Urinary bladder (tissue), 4 donors: ENCODE results near the gene TRERF1. TPM values are rescaled to one million over a fixed set of nuclear protein-coding genes. Genes with fewer than 3 reads are reported as not detected.

Source experiments
- DNase-seq: peaks from one replicate; pipeline ENCODE4 v3.0.0-alpha.2; 2015; ENCODE audit errors: extremely low spot score
- H3K27ac ChIP-seq: one replicate; pipeline ENCODE4 v1.5.1; 2013; ENCODE audit warnings: low read depth, mild to moderate bottlenecking, moderate library complexity
- H3K36me3 ChIP-seq: one replicate; pipeline ENCODE4 v1.6.1; 2013; ENCODE audit warnings: mild to moderate bottlenecking, moderate library complexity; ENCODE audit not compliant: insufficient read depth
- H3K4me1 ChIP-seq: one replicate; pipeline ENCODE4 v1.6.1; 2013; ENCODE audit warnings: mild to moderate bottlenecking, moderate library complexity; ENCODE audit not compliant: insufficient read depth
- H3K4me3 ChIP-seq: one replicate; pipeline ENCODE4 v1.5.1; 2013; ENCODE audit warnings: low read depth, low read length
- WGBS: extraction: QIAGEN DNeasy Blood & Tissue Kit; methylation state at CpG from one replicate; pipeline ENCODE4 v1.1.7; 2013; 5-methylcytosine and 5-hydroxymethylcytosine counted together
- polyA plus RNA-seq: library from polyadenylated mRNA; stranded (reverse); fragments of 200-250 nt; gene quantifications from one replicate; pipeline ENCODE4 v1.2.3, GENCODE V29; 2013
- total RNA-seq: library from RNA; depleted of rRNA; stranded (reverse); fragments of >200 nt; gene quantifications from one replicate; pipeline ENCODE4 v1.2.3, GENCODE V29; 2014
- donor health status: healthy with polysubstance abuse.
- donor health status: healthy.

TRERF1 gene
- total and polyA plus RNA-seq, 2 donors: 7.9 to 12.1 TPM

DNA sequence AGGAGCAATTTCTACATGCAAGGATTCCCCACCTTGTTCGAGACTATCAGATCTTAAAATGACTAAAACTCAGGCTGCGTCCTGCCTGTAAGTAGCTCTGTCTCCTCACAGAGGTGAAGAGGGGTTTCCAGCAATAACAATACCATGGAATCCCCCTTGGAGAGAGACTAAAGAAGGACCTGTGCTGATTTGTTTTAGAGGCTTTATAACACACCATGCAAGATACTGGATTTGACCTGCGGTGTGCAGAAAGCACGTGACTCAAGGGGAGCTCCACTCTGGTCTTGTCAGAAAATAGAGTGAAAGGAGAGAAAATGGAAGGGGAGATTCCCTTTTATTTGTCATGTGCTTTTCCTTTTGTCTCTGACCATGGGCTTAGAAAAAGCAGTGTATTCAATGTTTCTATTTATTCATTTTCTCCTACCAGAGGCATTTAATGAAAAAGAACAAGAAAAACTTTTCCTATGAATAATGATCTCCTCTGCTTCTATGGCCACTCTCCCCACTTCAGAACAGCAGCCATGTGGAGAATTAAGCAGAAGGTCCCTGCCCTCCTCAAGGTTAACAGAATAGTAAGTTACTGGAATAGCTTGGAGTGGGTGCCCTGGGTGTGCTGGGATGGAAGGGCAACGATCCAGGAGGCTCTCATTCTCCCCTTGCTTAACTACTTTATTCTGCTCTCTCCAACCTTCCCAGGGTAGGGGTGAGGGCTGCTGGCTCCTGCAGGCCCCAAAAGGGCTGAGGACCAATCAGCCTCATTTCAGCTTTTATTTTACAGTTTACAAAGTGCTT is 214.8 kb downstream of the TRERF1 start:
- 77% methylated on average over 5 of the region's 5 CpGs for WGBS
- Histone ChIP-seq H3K27ac (no peak overlapping the region), H3K36me3 (no peaks in the 10 kb centered on the region), H3K4me3 (no peak overlapping the region), H3K4me1 (no peaks in the 10 kb centered on the region)
- no peak for DNase-seq

DNA sequence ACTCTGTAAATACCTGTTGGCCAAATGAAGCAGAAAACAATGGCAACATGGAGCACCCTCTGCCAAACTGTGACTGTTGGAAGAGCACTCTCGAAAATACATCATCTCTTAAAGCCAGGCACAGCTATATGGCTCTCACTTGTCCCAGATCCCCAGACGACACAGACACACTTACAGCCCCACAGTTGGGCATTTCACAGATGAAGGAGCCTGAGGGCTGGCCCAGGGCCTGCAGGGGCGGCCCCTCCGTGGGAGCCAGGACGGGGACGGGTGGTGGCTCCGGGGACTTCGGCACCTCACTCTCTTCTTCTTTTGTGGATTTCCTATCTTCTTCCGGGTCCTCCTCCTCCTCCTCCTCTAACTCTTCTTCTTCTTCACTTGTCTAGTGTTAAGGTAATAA is 215.7 kb downstream of the TRERF1 start:
- no peaks in the 10 kb centered on the region for H3K4me1 ChIP-seq
- no peak for DNase-seq
- no peak overlapping the region for H3K27ac ChIP-seq
- 80% methylated on average over 9 of the region's 9 CpGs for WGBS
- no peak overlapping the region for H3K4me3 ChIP-seq
- H3K36me3 ChIP-seq: no peaks in the 10 kb centered on the region

DNA sequence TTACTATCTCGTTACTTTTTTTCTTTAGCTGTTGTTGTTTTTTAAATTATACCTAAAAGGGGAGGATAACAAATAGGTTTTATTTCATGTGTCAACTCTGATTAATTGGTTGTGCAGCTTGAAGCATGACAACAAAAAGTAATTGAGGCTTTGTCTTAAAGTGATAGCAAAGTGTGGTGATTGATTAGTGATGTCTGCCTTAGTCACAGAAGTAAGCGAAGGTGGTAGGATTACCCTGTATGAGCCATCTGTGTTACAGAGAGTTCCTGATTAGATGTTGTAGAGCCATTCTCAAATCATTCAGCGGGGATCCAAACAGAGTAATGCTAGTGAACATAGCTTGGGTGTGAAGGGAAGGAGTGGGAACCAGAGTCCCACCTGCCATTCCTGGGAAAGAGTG is 219.7 kb downstream of the TRERF1 start:
- WGBS: 94% methylated on average over 3 of the region's 3 CpGs
- no peaks in the 10 kb centered on the region for H3K36me3 ChIP-seq
- no peaks in the 10 kb centered on the region for H3K4me1 ChIP-seq
- DNase-seq: no peak
- H3K27ac ChIP-seq: no peak overlapping the region
- H3K4me3 ChIP-seq: no peak overlapping the region

DNA sequence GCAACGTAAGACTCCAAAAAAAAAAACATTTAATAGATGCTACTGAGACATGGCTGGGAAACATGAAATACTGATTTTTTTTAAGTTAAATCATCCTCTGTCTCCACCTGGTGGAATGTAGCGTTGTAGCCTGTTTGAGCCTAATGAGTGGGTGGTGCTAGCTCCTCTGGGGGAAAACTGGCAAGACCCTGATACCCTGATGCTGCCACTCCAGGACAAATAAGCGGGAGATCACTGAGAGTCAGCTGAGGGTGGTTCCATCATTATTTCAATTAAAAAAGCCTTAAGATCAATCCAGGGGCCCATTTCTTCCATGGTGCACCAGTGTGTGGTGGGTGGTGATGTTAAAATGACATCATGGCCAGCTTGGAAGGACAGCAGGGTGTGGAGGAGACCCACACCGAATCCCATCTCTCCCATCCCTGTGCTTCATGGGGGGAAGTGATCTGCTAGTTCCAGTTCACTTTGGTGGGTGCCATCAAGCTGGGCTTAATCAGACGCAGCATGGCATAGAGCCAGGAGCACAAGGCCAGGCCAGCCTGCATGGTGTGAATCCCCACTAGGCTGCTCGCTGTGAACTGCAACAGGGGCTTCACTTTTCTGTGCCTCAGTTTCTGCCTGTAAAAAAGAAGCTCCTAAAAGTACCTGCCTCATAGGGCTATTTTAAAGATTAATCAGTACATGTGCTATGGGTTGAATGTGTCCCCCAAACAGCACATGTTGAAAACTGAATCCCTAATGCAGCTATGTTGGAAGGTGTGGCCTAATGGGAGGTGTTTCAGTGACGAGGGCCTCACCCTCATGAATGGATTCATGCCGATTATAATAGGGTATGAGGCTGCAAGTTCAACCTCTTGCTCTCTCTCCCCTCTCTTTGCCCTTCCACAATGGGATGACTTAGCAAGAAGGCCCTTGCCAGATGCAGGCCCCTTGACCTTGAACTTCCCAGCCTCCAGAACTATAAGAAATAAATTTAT is 221.1 kb downstream of the TRERF1 start:
- WGBS: 74% methylated on average over 8 of the region's 8 CpGs
- Histone ChIP-seq H3K4me1 (no peaks in the 10 kb centered on the region), H3K36me3 (no peaks in the 10 kb centered on the region), H3K4me3 (no peak overlapping the region), H3K27ac (no peak overlapping the region)
- DNase-seq: no peak

DNA sequence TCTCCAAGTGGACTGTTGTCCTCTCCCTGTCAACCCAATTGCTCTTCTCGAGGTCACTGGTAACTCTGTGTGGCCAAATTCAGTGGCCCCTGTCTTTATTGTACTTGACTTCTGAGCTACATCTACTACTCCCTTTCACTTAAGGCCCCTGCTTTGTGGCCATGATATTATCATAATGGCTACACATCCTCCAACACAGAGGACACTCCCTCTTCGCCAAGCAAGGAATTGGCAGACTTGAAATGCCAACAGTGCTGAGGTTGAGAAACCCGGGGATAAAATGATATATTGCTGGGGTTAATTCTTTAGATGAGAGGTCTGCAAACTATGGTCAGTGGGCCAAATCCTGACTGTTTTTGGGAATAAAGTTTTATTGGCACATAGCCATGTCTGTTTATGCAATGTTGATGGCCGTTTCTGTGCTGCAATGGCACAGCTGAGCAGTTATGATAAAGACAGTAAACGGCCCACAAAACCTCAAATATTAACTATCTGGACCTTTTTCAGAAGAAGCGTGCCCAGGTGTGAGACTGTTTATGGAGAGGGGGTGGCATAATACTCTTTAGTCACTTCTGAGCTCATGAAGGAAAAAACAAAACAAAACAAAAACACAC is 222.1 kb downstream of the TRERF1 start:
- Histone ChIP-seq H3K27ac (no peak overlapping the region), H3K36me3 (no peaks in the 10 kb centered on the region), H3K4me1 (no peaks in the 10 kb centered on the region), H3K4me3 (no peak overlapping the region)
- 66% methylated on average over 6 of the region's 6 CpGs for WGBS
- DNase-seq: no peak

DNA sequence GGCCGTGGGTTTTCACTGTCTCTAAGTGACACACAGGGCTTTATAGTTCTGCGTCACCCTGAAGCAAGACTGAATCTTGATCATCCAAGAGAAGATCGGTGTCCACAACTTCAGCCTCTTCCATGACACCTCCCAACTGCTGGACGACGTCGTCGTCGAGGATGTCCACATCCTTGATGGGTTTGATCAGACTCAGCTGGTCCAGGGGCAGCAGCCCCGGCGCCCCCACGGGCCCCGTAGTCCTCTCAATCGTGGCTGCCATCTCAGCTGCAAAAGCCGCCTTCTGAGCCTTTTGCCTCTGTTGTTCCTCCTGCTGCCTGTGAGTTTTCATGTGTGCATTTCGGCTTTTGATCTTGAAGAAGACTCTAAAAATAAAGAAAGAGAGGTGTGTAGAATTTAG is 223.4 kb downstream of the TRERF1 start:
- H3K27ac ChIP-seq: no peak overlapping the region
- H3K4me1 ChIP-seq: no peaks in the 10 kb centered on the region
- 90% methylated on average over 15 of the region's 15 CpGs for WGBS
- DNase-seq: no peak
- no peak overlapping the region for H3K4me3 ChIP-seq
- no peaks in the 10 kb centered on the region for H3K36me3 ChIP-seq

DNA sequence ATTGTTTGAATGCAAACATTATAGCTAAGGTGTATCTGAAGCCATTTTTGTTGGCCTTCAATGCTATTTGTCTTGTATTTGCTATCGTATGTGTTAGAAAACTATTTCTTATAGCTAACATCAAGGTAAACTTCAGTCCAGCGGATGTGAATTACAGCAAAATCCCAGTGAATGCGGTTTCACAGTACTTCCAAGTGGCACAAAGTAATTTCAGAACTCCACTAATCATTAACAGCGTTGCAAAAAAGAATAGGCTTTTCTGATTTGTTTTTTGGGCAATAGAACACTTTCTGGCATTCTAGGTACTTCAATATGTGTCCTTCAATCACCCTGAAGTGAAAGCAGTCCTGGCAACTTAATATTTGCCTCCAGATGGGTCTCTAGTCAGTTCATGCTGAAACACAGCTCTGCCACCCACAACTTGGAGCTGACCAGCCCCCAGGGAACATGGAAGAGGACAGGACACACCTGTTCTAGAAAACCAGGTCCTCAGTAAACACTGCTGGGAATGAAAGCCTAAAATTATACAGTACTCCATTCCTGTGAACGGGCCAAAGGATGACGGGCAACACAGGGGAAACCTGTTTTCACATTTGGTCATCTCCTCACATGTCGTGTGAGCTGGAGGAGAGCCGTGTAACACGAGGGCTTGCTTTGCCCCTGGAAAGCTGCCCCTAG is 224.4 kb downstream of the TRERF1 start:
- no peaks in the 10 kb centered on the region for H3K36me3 ChIP-seq
- H3K4me1 ChIP-seq: no peaks in the 10 kb centered on the region
- WGBS: 79% methylated on average over 9 of the region's 9 CpGs
- peak overlapping the region; percentile 63 for H3K27ac ChIP-seq
- DNase-seq: no peak
- H3K4me3 ChIP-seq: no peak overlapping the region

DNA sequence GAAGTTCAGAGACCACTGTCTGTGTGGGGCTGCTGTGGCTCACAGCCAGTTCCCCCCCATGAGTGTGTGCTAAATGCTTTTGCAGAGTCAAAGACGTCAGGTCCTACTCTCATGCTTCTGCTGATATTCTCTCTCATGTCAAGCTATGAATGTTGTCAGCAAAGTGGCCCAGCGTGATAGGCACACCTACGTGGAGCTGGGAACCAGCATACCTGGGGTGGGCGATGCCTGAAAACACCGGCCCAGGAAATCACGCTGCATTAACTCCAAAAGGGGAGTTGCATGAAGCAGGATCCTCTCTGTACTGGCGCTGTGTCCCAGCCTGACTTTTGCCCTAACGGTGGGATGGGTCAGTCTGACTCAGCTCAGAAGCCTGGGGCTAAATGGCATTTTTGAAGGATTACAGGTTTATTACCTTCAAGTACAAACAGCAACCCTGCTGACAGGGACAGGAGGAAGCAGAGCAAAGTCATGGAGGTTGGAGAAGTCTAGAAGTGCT is 225.0 kb downstream of the TRERF1 start:
- H3K36me3 ChIP-seq: no peaks in the 10 kb centered on the region
- H3K27ac ChIP-seq: peak overlapping the region; percentile 63
- no peak overlapping the region for H3K4me3 ChIP-seq
- no peak for DNase-seq
- no peaks in the 10 kb centered on the region for H3K4me1 ChIP-seq
- 53% methylated on average over 8 of the region's 8 CpGs for WGBS

DNA sequence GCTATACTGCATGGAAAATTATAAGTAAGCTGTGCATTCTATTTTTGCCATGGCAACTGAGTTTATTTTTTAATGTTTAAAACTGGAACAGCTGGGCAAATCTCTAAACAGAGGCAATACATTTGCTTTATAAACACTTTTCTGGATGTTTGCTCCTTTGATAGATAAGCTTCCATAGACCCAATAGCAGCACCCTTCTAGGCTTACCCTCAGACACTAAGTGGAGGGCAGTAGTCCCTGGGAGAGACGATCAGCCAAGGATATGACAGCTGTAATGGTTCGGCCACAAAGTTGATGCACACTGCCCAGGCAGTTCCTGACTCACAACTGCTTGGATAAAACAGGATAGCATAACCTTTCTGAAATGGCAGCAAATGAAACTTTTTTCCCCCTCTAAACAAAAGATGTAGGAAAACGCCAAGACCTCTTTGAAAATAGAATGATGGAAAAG is 225.5 kb downstream of the TRERF1 start:
- no peaks in the 10 kb centered on the region for H3K36me3 ChIP-seq
- H3K27ac ChIP-seq: peak overlapping the region; percentile 14
- no peak for DNase-seq
- WGBS: 22% methylated on average over 3 of the region's 3 CpGs
- H3K4me1 ChIP-seq: no peaks in the 10 kb centered on the region
- H3K4me3 ChIP-seq: no peak overlapping the region

DNA sequence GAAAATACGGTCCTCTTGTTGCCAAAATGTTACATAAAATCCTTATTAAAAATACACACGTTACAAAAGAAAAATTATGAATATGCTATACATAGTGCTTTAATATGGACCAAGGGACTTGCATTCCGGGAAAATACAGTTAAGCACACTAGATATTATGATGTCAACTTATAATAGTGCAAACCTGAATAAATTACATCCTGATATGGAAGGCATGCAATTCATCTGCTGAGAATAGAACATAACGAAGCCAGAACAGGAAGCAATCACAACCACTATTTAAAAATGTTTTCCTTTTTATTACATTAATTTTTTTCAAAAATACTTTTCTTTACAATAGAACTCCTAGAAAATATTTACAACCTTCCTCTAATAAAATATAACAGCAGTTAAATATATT is 226.3 kb downstream of the TRERF1 start:
- DNase-seq: no peak
- H3K4me3 ChIP-seq: no peak overlapping the region
- H3K4me1 ChIP-seq: no peaks in the 10 kb centered on the region
- WGBS: 34% methylated on average over 4 of the region's 4 CpGs
- no peak overlapping the region for H3K27ac ChIP-seq
- no peaks in the 10 kb centered on the region for H3K36me3 ChIP-seq

DNA sequence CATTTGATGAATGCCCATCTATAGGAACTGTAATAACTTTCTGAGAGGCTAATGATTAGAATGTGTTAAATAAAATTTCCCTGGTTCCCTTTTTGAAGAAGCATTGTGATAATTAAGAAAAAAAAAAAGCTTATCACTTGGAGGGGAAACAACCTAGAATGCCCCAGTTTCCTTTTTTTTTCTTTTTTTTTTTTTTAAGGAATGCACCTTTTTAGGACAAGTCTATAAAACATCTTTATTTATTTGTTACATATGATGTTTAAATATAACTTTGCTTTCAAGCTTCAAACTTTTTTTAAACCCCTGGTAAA is 226.7 kb downstream of the TRERF1 start:
- H3K4me1 ChIP-seq: no peaks in the 10 kb centered on the region
- no peak for DNase-seq
- no peak overlapping the region for H3K27ac ChIP-seq
- H3K4me3 ChIP-seq: no peak overlapping the region
- no peaks in the 10 kb centered on the region for H3K36me3 ChIP-seq

DNA sequence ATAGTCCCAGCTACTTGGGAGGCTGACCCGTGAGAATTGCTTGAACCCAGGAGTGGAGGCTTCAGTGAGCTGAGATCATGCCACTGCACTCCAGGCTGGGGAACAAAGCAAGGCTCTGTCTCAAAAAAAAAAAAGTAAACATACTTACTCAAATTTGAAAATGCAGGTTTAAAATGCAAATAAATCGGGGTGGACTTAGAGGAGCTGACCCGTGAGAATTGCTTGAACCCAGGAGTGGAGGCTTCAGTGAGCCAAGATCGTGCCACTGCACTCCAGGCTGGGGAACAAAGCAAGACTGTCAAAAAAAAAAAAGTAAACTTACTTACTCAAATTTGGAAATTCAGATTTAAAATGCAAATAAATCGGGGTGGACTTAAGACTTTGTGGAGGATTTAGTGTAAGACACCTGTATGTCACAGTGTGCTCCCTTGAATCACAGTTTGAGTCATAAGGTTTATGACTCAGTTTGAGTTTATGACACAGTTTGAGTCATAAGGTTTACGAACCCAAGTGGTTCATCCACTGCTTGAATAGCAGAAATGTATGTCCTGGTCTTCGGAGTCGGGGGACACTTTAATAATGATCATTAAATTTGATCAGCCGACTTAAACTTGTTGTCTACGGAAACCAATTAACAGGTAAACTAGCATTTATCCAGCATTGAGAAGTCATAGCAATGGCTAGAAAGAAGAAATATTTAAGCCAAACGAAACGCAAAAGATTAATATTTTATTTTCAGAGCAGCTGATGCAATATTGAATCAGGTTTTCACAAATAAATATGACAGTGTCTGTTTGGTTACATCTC is 227.3 kb downstream of the TRERF1 start:
- Histone ChIP-seq H3K4me1 (no peaks in the 10 kb centered on the region), H3K36me3 (no peaks in the 10 kb centered on the region), H3K4me3 (no peak overlapping the region), H3K27ac (no peak overlapping the region)
- DNase-seq: no peak
- WGBS: 76% methylated on average over 12 of the region's 12 CpGs
